Suppressor macrophage treated with lipopolysaccharide for 4 hours (primary cell): ENCODE measurements around the gene MGAT1.
"Not testable (repeated sequence)": the region's sequence is repeated elsewhere in the genome, so short reads cannot be mapped to it uniquely, and the experiment has no call there.

ENCODE experiments used
- DNase-seq: peaks from one replicate; pipeline ENCODE4 v3.0.0-alpha.2; 2020

MGAT1 gene

DNA sequence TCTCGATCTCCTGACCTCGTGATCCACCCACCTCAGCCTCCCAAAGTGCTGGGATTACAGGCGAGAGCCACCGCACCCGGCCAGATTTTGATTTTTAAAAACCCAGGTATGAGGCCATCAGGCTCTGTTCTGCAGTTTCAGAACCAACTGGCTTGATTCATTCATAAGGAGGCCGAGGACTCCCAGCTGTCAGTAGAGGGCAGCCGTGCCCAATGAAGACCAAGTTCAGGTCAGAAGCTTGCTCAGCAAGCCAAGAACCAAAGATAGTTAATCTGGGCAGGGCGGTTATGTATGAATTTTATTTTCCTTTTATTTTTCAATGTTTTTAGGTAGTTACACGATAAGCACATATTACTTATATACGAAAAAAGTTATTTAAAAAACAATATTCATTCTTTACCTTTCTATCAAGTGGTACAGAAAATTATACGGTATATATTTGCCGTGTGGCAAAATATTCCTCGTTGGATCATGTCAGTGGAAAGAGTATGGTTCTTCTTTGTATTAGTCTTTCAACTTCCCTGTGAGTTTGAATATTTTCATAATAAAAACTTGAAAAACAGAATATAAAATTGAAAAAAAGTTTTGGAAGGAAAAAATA is 18.0 kb downstream of the MGAT1 start:
- DNase-seq, result peak; percentile 64

DNA sequence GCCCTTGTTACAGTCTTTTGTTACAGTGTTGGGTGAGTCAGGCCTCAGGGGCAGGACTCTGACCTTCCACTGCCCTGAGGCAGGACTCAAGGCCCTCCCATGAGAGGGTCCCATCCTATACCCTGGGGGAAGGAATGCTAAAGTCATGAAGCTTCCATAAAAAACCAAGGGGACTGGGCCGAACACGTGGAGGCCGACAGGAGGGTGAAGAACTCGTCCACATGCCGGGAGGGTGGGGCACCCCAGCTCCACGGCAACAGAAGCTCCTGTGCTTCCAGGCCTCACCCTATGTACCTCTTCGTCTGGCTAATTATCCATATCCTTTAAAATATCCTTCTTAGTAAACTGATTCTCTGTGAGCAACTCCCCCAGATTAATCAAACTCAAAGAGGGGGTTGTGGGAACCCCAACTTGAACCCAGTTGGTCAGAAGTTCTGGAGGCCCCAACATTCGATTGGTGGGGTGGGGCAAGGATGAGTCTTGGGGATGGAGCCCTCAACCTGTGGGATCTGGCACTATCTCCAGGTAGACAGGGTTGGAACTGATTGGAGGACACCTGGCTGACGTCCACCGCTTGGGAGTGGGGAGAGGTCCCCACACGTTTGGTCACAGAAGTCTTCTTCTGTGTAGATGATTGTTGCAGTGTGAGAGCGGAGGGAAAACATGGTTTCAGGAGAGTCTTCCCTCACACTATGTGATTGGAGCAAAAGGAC is 19.1 kb downstream of the MGAT1 start:
- DNase-seq, result no peak

DNA sequence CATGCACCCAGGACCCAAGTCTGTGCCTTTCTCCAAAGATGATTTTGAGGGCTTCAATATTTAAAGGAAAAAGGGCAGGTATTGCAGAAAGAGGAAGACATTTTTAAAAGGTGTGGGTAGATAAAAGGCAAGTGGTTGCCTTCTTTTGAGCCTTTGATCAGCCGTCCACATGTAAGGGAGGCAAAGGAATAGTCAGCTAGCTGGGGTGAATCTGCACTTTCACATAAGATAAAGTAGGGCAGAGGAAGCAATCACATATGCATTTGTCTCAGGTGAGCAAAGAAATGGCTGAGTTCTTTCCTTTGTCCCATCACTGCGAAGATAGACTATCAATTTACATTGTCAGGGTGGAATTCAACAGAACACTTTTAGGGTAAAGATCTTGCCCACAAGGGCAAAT is 19.9 kb downstream of the MGAT1 start:
- no peak for DNase-seq

DNA sequence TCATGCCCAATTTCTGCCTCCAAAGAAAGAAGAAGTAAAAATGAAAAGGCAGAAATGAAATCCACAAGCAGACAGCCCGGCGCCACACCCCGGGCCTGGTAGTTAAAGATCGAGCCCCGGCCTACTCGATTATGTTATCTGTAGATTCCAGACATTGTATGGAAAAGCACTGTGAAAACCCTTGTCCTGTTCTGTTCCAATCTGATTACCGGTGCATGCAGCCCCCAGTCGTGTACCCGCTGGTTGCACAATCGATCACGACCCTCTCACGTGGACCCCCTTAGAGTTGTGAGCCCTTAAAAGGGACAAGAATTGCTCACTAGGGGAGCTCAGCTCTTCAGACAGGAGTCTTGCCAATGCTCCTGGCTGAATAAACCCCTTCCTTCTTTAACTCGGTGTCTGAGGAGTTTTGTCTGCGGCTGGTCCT is 20.7 kb downstream of the MGAT1 start:
- DNase-seq, result not testable (repeated sequence)

DNA sequence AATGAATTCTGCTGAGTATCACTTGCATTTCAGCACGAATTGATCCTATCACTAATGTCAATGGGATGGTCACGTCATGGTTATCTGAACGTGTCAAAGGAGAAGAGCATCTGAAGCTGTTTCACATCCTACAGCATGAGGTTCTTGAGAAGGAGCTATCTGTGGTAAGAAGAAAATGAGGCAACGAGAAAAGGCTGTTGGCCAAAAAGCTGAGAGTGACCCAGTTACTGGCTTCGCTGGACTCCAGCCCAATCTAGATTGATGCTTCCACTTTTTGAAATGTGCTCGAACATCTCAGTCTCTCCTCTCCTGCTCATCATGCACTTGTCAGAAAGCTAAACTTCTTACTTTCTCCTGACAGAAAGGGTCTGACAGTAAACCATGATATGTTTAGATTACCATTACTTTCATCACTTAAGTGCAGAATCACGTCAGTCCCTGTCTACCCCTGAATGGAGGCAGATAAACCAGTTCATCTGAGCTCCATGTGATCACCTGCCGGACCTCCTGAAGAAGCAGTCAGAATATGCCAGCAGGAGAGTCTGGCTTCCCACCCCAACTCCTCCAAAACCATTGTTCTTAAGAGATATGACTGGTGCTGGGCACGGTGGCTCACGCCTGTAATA is 22.5 kb downstream of the MGAT1 start:
- DNase-seq, result no peak

DNA sequence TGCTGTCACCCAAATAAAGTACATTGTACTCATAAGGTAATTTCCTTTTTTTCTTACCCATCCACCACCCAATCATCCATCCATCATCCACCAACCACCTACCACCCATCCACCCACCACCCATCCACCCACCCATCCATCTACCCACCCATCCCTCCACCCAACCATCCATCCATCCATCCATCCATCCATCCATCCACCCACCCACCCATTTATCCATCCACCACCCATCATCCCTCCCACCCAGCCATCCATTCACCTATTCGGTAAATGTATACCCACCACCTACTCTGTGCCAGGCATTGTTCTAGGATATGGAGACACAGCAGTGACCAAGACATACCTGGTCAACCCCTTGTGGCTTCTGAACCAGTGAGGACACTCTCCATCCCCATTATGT is 25.1 kb downstream of the MGAT1 start:
- DNase-seq, result no peak

DNA sequence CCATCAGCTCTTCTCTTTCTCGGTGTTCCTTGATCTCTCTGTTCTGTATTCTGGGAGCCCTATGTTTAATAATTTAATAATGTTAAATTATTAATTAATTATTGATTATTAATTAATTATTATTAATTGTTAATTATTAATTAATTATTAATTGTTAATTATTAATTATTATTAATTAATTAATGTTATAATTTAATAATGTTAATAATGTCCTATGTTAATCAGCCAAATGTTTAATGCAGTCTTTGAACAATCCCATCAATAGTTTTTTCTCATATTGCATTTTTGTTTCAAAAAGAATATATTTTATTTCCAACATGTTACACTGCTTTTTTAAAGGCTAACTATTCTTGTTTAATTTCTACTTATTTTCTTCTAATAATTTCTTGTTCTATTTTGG is 26.2 kb downstream of the MGAT1 start:
- no peak for DNase-seq

DNA sequence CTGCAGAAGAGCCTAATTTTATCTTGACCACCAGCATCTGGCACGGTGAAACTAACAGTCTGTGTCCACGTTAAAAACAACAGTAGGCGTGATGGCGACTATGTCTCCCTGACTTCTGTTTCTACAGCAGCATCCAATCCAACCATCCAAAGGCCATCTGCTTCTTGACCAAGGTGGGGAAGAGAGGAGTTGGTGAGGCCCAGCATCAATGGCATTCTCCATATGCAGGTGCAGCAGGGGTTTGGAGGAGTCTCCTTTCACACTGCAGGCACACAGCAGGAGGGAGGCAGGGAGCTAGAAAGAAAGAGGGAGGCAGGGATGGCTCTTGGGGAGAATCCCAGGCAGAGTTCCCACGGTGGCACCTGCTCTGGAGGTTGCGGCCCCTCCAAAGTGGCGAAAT is 27.0 kb downstream of the MGAT1 start:
- DNase-seq, result no peak

DNA sequence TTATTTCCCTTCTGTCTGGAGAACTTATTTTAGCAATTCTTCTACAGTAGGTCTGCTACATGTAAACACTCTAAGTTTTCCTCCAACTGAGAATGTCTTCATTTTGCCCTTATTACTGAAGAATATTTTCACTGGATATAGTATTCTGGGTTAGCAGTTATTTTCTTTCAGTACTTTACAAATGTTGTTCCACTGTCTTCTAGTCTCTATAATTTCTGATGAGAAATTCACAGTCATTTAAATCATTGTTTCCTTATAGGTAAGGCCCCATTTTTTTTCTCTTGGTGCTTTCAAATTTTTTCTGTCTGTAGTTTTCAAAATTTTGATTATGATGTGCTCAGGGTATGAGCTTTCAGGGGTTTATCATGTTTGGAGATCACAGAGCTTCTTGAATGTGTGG is 30.8 kb downstream of the MGAT1 start:
- DNase-seq, result no peak

DNA sequence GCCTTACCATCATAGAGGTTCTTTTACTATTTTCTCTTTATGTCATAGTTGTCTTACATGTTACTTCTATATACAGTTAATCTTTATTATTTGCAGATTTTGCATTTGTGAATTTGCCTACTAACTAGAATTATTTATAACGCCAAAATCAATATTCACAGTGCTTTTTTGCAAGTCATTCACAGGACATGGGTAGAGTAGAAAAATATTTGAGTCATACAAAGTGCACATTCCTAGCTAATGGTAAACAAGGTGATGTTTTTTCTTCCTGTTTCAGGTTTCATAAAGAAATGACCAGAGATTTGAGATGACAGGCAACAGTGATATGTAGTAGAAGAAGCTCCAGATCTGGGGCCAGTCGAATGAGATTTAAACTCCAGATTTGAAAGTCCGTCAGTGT is 32.8 kb downstream of the MGAT1 start:
- no peak for DNase-seq

DNA sequence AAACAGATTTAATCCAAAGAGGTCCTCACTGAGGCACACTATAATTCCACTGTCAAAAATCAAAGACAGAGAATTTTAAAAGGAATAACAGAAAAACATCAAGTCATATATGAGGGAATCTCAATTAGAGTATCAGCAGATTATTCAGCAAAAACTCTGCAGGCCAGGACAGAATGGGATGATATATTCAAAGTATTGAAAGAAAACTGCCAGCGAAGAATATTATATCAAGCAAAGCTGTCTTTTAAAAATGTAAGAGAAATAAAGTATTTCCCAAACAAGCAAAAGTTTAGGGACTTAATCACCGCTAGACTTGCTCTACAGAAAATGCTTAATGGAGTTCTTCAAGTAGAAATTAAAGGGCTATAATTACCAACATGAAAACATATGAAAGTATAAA is 47.0 kb downstream of the MGAT1 start:
- DNase-seq, result no peak

DNA sequence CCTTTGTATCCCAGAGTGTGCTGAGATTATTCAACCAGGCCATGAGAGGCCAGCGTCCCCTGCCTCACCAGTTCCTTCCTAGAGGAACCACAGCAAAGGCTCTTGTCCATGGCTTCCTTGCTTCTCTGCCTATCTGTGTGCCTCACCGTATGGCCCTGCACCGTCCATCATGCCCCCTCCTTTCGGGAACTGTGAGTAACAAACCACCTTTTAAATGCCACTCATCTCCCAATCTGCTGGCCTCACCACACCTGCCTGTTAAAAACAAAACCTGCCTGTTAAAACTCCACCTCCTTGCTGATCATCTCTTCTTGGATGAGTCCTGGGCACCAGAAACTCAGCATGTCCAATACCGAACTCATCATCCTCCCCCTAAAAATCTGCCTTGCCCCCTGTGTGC is 58.4 kb downstream of the MGAT1 start:
- DNase-seq, result no peak

DNA sequence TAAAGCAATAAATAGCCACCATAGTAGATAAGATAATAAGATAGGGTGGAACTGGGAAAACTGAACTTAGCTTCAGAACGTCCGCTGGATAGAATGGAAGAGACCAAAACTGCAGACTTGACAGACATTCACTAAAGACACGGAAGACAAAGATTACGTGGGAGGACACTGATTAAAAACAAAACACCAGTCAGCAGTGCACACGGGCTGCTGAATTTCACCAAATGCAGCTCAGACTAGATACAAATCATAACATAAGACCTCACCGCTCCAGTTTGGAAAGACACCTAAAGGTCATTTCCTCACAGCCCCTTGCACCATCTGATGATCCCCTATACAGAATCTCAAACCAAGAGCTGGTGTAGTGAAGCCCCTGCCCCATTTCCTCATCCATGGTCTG is 59.9 kb downstream of the MGAT1 start:
- DNase-seq, result no peak

DNA sequence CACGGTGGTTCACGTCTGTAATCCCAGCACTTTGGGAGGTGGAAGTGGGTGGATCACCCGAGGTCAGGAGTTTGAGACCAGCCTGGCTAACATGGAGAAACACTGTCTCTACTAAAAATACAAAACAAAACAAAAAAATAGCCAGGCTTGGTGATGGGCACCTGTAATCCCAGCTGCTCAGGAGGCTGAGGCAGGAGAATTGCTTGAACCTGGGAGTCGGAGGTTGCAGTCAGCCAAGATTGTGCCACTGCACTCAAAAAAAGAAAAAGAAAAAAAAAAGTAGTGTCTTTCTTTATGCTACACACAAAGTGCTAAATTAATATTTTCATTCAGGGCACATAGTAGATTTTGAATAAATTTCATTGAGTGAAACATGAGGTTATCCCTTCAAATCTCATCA is 61.7 kb downstream of the MGAT1 start:
- DNase-seq, result not testable (repeated sequence)

DNA sequence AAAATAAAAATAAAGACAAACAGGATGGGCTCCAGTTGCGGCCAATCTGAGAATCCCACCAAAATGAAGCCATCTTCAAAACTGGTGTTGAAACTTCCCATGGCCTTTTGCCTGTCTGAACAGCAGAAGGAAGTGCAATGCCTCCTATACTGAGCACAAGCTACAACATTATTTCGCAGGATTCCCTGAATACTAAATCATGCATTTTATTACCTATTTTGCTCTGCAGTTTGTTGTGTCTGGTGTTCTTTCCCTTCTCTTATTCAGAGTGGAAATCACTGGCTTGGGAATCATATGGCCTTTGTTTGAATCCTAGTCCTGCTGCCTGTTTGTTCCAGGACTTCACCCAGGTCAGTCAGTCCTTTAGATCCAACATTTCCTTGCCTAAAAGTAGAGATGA is 62.6 kb downstream of the MGAT1 start, which contains the start of gene OR2Y1:
OR2Y1 (minus strand) TSS at position 101 of the 400 bp plus-strand sequence; CDS start at position 101, 0 bp downstream.
- no peak for DNase-seq

DNA sequence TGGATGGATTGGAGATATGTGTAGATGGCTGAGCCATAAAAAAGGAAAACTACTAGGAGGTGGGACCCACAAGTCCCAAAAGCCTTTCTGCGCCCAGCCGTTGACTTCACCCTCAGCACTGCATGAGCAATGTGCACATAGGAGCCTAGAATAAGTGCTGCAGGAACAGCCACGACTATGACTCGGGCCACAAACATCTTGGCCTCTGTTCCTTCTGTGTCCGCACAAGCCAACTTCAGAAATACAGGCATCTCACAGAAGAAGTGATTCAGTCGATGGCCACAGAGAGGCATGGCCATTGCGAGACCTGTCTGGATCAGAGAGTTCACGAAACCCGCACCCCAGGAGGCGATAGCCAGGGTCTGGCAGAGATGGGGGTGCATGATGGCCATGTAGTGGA is 63.3 kb downstream of the MGAT1 start:
- DNase-seq, result no peak

DNA sequence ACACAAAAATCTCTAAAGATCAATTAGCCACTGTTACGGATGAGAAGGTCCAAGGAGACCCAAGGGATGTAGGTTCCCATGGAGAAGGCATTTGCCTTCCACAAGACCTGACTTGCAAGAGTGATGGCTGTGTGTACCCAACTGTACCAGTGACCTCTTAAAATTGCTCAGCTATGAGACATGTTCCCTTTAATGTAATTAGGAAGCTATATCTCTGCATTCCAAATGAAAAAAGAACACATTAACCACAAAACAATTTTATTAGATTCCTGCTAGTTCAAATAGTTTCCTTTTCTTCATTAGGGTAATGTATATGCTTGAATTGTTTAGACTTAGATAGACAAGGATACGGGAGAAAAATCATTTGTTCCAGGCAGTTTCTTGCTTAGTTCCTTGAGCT is 66.1 kb downstream of the MGAT1 start:
- no peak for DNase-seq
